Panc1 (cell line): ENCODE data around the gene GALNT14.

Source experiments
- POLR2AphosphoS5 ChIP-seq: IDR thresholded peaks from 2 replicates; pipeline ENCODE4 v1.6.1; 2012; ENCODE audit warnings: mild to moderate bottlenecking, low read depth, low read length, moderate library complexity
- REST ChIP-seq, 2 experiments: IDR thresholded peaks; 2 replicates each; pipeline ENCODE4 v1.6.1; 2011 to 2012; ENCODE audit warnings: low read depth in 2 of 2, control low read depth in 1 of 2, low read length in 1 of 2, mild to moderate bottlenecking in 1 of 2, moderate library complexity in 1 of 2; ENCODE audit not compliant: insufficient read depth in 1 of 2
- SIN3A ChIP-seq: IDR thresholded peaks from 2 replicates; pipeline ENCODE4 v1.6.1; 2012; ENCODE audit warnings: low read depth, mild to moderate bottlenecking, low read length, moderate library complexity, borderline replicate concordance; ENCODE audit not compliant: insufficient read depth
- TCF7L2 ChIP-seq: IDR thresholded peaks from 2 replicates; pipeline ENCODE4 v1.6.1; 2011; ENCODE audit warnings: mild to moderate bottlenecking, low read depth, low read length, inconsistent platforms
- TF ChIP-seq, protein P1 (sequence below): fragments of 450-650 bp; IDR thresholded peaks from 2 replicates; pipeline ENCODE4 v1.5.1; 2017; ENCODE audit warnings: mild to moderate bottlenecking

DNA sequence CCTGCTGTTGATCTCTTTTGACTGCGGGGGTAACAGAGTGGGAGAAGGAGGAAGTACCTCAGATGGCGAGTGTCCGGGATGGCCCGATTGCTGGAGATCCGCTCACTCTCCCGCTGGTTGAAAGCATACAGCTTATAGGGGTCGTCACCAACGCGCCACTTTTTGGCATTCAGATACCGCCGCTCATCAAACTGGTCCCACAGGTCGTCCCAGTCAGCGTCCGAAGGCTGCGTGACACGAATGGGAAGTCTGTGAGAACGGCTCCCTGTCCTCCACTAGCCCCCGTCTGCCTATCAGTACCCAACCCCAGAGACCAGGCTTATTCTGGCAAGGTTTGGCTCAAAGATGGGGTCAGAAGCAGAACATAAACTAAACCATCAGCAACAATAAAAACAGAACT is 145.5 kb downstream of the GALNT14 start:
- TF ChIP-seq, protein P1, sequence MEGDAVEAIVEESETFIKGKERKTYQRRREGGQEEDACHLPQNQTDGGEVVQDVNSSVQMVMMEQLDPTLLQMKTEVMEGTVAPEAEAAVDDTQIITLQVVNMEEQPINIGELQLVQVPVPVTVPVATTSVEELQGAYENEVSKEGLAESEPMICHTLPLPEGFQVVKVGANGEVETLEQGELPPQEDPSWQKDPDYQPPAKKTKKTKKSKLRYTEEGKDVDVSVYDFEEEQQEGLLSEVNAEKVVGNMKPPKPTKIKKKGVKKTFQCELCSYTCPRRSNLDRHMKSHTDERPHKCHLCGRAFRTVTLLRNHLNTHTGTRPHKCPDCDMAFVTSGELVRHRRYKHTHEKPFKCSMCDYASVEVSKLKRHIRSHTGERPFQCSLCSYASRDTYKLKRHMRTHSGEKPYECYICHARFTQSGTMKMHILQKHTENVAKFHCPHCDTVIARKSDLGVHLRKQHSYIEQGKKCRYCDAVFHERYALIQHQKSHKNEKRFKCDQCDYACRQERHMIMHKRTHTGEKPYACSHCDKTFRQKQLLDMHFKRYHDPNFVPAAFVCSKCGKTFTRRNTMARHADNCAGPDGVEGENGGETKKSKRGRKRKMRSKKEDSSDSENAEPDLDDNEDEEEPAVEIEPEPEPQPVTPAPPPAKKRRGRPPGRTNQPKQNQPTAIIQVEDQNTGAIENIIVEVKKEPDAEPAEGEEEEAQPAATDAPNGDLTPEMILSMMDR = no peak
- TF ChIP-seq TCF7L2 = no peak
- no peak for TF ChIP-seq SIN3A
- no peak for TF ChIP-seq REST (IDR thresholded peaks at IDR 0.05; ENCODE audit: insufficient read depth in 1 of 2, low read depth in 2 of 2, low read length in 1 of 2)
- no peak for TF ChIP-seq POLR2AphosphoS5
